HG02588 (cell line): ENCODE data around the gene PHF21B.
"Not testable (repeated sequence)": the region's sequence is repeated elsewhere in the genome, so short reads cannot be mapped to it uniquely, and the experiment has no call there.

ENCODE experiments used
- ATAC-seq: cut with Tn5 transposase; IDR thresholded peaks from one replicate; pipeline ENCODE4 v1.9.1; 2021; ENCODE audit warnings: mild to moderate bottlenecking, moderate library complexity; ENCODE audit not compliant: unreplicated experiment

Gene PHF21B

DNA sequence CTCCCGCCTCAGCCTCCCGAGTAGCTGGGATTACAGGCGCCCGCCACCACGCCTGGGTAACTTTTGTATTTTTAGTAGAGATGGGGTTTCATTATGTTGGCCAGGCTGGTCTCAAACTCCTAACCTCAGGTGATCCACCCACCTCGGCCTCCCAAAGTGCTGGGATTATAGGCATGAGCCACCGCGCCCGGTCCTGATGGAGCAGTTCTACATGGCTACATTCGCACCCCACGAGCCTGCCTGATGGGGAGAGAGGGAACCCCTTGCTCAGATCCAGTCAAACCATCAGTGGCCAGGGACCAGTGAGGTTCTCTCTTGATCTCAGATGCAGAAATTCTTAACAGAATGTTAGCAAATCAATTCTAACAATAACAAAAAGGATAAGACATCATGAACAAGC lies 88.0 kb downstream of the PHF21B start:
- not testable (repeated sequence) for ATAC-seq

DNA sequence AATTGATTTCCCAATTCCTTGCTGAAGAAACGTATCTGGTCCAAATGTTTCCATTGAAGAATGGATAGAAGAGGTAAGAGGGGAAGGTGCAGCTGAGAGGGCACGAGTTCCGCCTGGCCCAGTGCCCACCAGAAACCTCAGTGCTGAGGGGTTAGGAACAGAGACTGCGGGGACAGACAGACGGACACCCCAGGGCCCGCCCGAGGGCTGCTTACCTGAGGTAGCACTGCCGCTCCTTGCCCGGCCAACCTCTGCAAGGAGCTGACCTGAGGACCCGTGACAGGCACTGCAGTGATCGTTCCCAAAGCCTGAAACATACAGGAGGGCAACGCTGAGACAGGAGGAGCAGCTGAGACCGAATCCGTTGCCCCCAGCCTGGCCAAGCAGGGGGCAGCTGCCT lies 89.6 kb downstream of the PHF21B start:
- ATAC-seq = no peak

DNA sequence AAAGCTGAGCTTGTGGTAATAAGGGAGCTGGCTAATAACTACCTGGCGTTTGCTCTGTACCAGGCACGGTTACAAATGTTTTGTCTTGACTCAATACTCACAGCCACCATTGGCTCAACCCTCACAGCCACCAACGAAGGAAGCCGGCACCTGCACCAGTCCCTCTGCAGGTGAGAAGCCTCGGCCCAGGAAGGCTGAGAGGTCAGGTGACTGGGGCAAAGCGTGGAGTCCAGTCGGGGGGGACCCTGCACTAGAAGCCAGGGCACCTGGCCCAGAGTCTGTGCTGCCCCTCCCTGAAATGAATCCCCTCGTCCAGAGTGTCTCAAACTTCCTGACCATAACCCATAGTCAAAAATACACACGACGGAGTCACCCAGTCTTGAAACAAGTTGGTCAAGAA lies 90.1 kb downstream of the PHF21B start:
- ATAC-seq = no peak

DNA sequence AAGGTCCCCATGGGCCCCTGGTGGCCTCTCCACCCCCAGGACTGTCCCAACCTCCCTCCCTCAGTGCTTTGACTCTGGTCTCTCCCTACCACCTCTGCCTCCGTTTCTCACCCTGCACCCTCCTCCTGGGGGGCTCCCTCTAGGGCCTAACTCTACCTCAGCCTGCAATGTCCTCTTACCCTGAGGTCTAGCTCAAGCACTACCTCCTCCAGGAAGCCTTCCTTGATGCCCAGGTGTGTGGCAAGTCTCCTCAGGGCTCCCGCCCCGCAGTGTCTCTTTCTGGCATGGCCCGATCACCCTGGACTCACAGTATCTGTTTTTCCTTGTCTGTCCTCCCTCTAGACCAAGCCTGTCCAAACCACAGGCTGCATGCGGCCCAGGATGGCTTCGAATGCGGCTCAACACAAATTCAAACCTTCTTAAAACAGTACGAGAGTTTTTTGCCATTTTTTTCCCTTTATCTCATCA lies 90.8 kb downstream of the PHF21B start:
- ATAC-seq = no peak

DNA sequence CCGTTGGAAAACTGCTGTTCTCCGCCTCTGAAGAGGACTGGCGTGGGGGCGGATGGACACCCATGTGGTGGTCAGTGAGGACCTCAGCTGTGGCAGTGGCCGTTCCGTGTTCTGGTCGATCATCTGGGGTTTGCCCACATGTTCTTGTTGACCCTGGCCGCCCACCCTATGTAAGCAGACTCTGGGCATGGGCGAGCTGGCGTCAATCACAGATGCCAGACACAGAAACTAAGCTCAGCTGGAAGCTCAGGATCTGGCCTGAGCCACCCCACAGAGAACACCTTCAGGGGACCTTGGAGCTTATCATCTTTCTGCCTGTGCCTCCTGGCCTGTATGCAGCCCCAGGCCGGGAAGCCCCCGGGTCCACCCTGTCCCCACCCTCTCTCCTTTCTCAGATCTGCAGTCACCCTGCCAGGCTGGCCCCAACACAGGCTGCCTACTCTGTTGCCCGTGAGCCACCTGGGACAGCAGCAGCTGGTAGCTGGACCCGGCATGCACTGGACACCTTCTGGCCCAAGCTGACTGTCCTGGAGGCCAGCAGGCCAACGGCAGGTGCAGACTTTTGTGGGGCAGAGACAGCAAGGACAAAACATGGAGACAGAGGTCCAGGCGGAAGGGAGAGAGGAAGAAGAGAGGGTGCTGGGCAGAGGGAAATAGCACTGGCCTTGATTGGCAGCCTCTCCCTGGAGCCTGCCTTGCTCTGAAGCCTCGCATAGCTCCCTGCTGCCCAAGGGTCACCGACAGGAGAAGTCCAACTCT lies 91.5 kb downstream of the PHF21B start:
- no peak for ATAC-seq

DNA sequence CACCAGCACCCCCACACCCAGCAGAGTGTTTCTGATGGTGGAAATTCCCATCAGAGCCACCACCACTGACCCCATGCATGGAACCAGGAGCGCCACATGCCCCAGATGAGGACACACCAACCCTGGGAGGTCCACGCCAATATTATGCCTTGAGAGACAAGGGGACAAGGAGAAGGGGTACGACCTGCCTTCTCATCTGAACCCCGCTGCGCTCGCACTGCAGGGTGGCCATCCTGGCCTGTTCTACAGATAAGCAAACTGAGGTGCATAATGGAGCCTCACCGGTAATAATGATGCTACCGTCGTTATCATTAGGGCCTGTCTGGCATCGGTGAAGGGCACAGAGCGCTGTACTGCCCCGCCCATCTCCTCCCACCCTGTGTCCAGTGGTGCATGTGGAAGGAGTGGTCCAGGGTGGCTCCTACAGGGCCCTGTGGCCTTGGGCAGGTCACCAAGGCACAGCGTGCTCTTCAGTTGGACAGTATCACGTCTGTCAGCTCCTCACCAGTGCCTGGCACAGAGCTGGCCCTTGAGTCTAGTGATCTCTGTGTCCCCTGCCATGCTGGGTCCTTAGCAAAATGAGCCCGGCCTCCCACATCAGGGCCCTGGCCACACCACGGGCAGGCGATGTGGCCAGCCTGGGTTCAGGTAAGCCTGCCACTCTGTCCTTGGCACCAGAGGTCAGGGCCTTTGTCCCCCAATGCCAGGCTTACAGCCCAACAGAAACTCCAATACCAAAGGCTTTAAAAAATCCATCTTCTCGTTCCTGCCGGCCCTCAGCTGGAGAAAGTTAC lies 92.2 kb downstream of the PHF21B start:
- no peak for ATAC-seq

DNA sequence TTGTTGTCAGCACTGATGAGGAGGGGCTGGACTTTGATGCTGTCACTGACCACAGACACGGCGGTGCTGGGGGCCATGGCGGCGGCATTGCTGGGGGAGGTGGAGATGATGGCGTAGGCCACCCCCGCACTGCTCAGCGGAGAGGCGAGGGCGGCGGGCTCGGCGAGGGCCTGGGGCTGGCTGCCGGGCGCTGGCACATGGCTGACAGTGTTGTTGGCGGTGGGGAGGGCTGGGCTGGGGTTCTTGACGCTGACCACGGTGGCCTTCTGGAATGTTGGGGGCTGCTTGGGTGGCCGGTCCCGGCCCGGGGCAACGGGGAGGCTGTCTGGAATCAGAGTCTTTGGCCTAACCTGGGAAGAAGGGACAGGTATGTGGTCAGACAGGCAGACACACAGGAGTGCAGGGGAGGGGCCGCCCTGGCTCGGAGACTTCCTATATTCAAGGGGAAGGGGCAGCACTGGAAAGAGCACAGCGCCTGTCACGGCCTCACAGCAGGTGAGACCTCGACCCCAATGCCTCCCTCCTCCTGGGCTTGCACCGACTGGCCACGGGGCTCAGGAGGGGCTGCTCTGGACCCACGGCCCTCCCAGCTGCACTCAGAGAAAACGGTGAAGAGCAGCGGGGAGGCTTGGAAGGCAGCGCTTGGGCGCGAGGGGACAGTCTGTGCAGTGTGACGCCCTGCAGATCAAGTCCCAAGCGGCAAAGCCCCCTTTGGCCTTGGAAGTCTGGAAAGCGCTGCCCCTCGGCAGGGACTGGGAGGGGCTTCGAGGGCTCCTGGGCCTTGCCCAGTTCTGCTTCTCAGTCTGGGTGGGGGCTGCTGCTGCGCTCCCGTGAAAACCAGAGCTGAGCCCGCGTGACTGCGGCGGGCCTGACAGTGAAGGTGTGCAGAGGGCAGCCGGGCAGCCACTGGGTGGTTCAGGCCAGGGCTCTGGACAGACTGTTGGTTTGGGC lies 93.2 kb downstream of the PHF21B start:
- no peak for ATAC-seq

DNA sequence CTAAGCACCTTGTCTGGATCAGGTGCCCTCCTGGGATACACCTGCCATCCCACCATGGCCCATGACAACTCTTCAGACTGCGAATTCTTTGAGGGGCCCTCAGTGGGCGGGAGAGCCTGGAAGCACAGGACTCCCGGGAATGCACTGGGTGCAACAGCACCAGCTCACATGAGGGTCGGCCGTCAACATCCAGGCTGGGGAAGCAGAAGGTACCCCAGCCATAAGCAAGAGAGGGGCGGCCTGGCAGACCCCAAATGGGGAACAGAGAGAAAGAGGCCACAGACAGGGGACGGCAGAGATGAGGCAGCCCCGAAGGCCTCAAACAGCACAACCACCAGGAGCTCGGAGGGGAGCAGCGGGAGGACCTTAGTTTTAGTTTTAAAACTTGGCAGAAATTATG lies 94.4 kb downstream of the PHF21B start:
- ATAC-seq = no peak

DNA sequence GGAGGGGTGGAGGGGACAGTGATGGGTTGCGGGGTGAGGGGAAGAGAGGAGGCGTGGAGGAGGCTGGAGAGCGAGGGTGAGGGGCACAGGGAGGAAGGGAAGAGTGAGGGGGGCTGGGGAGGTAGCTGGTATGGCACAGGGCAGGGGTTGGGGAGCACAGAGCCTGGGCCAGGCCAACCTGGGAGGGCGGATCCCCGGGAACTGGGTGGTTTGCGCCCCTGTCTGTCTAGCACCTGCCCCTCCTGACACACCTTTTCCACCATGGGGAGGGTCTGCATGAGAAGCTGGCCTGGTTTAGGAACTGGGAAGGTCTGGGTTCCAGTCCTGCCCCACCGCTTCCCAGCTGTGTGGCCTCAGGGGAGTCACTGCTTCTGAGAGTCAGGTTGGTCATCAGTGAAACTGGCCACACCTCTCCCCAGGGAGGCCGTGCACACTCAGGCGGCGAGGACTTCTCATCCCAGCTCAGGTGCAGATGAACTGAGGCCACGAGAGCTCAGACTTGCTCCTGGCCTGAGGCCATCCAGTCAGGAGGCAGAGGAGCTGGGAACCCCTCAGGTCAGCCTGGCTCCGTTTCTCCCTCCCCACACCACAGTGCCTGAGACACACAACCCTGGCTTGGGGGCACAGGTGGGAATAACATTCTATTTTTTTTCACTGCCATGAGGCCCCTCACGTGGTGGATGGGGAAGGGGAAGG lies 95.6 kb downstream of the PHF21B start:
- no peak for ATAC-seq

DNA sequence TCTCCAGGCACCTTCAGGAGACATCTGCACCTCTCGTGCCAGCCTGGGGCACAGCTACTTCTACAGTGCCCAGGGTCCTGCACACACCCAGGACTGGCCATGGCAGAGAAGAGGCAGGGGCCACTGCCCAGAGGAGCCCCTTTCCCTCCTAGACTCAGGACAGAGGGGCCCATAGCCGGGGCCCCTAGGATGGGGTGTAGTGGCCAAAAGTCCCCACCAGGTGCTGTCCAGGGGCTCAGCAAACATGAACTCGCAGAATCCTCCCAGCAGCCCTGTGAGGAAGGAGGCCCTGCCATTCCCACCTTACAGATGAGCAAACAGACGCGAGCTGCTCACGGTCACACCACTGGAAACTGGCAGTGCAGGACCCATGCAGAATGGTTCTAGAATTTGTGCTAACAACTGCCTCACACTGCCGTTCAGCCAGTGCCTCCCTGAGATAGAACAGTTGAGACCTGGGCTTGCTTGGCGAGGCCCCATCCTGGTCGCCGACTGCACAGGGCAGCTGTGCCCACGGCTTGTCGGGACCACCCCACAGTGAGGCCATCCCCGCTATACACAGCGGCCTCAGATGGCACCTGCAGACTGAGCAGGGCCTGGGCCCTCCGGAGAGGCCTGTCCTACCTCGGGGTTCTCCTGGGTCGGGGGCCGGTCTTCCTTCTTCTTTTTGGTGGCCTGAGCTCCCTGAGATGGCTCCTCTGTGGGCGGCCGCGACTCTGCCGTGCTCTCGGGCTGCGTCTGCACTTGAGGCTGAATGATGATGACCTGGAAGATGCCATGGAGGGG lies 96.4 kb downstream of the PHF21B start:
- ATAC-seq = no peak

DNA sequence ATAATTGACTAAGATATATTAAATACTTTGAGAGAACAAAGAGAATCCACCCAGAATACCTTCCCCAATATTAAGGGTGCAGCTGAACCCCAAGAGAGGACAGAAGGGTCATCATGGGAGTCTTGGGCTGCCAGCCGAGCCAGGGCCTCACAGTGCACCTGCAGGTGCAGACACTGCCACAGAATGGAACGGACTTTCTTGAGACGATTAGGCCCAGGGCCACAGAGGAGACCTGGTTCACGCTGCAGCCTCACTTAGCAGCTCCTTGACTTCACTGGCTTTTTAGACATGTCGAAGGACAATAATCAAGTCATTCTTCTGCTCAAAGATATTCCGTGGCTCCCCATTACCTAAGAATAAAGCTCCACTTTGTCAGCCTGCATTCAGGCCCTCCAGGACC lies 100.6 kb downstream of the PHF21B start:
- ATAC-seq = no peak

DNA sequence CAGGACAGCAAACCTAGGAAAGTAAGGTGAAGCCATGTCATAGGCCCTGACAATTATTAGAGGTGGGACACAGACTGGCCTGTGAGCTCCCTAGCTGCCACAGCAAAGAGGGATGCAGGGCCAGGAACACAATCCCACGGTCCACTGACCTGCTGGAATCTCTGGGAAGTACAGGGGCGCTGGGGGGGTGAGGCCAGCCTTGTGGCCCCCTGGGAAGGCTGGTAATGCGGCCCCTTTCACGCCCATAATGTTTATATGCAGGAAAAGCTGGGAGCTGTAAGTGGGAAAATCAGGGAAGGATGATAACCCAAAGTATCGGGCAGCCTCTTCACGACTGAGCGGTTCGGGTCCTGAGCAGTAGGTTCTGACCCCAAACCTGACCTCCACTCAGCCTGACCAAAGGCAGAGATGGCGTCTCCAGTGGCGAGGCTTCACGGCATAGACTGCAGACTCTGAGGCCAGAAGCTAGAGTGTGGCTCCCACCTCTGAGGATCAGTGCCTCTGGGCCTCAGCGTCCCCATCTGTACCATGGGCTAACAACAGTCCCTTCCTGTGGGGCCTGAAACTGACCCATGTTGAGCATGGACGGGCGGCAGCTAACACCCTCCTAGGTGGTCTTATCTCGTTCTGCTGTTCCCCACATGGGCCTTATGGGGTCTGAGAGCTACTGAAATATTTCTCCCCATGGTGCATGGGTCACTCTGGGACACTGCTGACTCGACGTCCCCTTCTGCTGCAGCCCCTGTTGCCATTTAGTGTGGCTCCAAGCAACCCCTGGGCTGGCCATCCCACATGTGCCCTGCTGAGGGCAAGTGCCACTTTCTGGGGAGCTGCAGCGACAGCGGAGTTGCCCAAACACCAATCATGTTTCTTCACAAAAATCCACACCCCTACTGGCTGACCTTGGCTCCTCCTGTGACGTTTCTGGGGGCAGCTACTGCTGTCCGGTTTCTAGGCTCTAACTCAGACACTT lies 101.8 kb downstream of the PHF21B start:
- ATAC-seq = no peak

DNA sequence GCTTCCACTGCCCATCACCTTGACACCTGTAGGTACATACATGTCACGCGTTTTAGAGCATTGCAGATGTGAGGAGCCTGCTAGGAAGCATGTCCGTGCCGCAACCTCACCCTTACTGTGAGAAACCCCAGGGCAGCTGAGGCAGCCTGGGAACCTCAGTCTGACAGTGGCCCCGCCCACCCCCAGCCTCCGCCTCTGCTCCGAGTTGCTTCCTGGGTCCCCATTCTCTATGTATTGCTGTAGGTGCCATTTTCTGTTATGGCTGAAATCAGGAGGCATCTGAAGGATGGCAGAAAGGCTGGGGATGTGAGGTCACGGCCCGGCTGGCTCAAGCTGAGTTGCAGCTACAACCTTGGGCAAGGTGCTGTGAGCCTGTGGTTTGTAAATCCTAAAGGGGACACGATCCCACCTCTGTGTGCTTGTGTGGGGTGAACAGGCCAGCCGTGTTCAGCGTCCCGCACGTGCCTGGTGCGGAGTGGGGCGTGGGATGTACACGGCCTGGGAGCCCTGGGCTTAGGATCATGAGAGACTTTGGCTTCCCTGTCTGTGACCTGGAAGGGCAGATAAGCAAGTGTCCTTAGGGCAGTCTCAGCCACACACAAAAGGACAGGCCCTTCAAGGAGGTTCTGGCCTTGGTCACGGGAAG lies 102.7 kb downstream of the PHF21B start:
- no peak for ATAC-seq

DNA sequence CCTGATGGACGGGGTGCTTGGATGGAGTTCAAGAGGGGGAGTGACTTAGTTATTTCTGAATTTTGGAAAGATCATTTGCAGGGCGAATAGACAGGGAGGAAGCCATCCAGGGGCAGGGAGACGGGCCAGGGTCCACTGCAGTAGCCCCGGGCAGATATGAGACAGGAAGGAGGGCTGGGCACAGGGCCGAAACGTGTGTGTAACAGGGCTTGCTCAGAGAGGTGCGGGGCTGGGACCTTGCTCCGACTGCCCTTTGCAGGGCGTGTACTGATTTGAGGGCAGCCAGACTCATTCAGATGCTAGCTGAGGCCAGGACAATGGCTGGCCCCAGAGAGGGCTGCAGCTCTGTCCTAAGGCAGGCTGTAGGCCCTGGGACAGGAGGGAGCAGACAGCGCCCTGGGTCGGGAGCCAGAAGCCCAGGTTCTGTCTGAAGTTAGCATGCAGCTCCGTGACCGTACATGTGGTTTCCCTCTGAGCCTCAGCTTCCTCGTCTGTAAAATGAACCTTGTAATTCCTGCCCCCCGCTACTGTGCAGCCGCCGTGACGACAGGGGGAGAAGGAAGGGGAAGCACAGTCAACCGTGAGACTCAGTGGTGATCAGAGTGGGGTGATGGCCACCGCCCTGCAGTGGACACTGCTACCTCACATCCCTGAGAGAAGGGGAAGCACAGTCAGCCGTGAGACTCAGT lies 103.4 kb downstream of the PHF21B start:
- ATAC-seq = no peak

DNA sequence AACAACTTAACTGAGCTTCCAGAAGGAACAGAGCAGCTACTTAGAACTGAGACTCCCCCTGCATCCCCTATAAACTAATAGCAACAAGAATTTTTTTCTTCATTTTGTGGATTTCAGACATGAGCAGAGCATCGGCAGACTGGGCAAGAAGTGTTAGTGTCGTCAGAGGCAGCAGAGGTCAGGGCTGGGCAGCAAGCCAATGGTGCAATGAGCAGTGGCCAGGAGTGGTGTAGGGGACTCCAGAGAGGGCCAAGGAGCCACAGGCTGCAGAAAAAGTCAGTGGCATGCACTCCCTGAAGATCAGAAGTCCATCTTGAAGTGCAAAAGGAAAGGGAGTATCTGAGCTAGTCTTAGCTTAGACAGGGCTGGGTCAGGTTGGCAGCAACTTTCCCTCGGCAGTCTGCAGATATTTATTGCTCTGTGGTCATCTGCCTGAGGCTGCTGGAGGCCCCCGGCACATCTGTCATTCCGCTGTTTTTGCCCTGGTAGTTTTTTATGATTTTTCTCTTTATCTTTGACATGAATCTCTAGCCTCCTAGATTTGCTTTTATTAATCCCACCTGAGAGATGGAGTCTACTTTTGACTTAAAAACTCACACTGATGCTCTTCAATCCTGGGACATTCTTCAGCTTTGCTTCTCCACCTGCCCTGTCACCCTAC lies 105.2 kb downstream of the PHF21B start:
- not testable (repeated sequence) for ATAC-seq

DNA sequence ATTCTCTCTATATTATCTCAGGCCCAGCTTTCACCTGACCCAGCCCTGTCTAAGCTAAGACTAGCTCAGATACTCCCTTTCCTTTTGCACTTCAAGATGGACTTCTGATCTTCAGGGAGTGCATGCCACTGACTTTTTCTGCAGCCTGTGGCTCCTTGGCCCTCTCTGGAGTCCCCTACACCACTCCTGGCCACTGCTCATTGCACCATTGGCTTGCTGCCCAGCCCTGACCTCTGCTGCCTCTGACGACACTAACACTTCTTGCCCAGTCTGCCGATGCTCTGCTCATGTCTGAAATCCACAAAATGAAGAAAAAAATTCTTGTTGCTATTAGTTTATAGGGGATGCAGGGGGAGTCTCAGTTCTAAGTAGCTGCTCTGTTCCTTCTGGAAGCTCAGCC lies 106.6 kb downstream of the PHF21B start:
- ATAC-seq = not testable (repeated sequence)

DNA sequence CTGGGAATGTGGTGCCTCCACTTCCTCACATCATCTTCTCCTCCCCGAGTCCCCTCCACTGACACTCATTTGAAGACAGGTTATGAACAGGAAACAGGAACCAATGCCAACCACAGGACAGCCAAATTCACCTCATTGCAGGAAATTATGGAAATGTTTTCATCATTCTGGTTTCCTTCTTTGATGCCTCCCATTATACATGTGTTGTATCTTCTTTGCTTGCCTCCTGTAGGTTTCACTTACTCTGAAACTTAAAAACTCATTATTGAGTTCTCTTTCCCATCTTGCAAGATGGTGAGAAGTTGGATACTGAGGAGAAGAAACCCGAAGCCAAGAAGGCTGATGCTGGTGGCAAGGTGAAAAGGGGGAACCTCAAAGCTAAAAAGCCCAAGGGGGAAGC lies 108.5 kb downstream of the PHF21B start:
- ATAC-seq = no peak
